Stomach (tissue), 4 donors: ENCODE results near the gene OR2H2.

Source experiments
- POLR2A ChIP-seq, 4 donors: fragments of 450-650 bp; IDR thresholded peaks; one replicate each; pipeline ENCODE4 v1.6.1; 2016; ENCODE audit warnings: antibody characterized with exemption in 4 of 4, control low read depth in 2 of 4, mild to moderate bottlenecking in 1 of 4, moderate library complexity in 1 of 4
- POLR2AphosphoS5 ChIP-seq, 3 donors: sonication (generic); formaldehyde crosslinking; IDR thresholded peaks; one replicate each; pipeline ENCODE4 v1.6.1; 2016; ENCODE audit warnings: antibody characterized with exemption in 3 of 3
- TF ChIP-seq, protein P1 (sequence below), 7 experiments: fragments of 450-650 bp in 4 of 7; fragments of 200-600 bp in 3 of 7; sonication (generic) in 3 of 7; IDR thresholded peaks; one replicate each; pipeline ENCODE4 v1.5.1; 2016 to 2019; ENCODE audit warnings: antibody characterized with exemption in 7 of 7, control low read depth in 2 of 7, mild to moderate bottlenecking in 1 of 7

DNA sequence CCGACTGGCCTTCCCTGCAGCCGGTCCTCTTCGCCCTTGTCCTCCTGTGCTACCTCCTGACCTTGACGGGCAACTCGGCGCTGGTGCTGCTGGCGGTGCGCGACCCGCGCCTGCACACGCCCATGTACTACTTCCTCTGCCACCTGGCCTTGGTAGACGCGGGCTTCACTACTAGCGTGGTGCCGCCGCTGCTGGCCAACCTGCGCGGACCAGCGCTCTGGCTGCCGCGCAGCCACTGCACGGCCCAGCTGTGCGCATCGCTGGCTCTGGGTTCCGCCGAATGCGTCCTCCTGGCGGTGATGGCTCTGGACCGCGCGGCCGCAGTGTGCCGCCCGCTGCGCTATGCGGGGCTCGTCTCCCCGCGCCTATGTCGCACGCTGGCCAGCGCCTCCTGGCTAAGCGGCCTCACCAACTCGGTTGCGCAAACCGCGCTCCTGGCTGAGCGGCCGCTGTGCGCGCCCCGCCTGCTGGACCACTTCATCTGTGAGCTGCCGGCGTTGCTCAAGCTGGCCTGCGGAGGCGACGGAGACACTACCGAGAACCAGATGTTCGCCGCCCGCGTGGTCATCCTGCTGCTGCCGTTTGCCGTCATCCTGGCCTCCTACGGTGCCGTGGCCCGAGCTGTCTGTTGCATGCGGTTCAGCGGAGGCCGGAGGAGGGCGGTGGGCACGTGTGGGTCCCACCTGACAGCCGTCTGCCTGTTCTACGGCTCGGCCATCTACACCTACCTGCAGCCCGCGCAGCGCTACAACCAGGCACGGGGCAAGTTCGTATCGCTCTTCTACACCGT is 31.5 kb upstream of the OR2H2 start:
- TF ChIP-seq POLR2A (IDR thresholded peaks at IDR 0.05): no peak
- TF ChIP-seq, protein P1, sequence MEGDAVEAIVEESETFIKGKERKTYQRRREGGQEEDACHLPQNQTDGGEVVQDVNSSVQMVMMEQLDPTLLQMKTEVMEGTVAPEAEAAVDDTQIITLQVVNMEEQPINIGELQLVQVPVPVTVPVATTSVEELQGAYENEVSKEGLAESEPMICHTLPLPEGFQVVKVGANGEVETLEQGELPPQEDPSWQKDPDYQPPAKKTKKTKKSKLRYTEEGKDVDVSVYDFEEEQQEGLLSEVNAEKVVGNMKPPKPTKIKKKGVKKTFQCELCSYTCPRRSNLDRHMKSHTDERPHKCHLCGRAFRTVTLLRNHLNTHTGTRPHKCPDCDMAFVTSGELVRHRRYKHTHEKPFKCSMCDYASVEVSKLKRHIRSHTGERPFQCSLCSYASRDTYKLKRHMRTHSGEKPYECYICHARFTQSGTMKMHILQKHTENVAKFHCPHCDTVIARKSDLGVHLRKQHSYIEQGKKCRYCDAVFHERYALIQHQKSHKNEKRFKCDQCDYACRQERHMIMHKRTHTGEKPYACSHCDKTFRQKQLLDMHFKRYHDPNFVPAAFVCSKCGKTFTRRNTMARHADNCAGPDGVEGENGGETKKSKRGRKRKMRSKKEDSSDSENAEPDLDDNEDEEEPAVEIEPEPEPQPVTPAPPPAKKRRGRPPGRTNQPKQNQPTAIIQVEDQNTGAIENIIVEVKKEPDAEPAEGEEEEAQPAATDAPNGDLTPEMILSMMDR (IDR thresholded peaks at IDR 0.05): no peak
- TF ChIP-seq POLR2AphosphoS5 (IDR thresholded peaks at IDR 0.05): peak in 1 of 3 donors; percentile 40
